HG02840 (cell line): ENCODE measurements around the gene TCERG1.

Source experiments
- ATAC-seq: cut with Tn5 transposase; IDR thresholded peaks from one replicate; pipeline ENCODE4 v1.9.1; 2021; ENCODE audit warnings: mild to moderate bottlenecking, moderate library complexity, moderate number of reproducible peaks; ENCODE audit not compliant: unreplicated experiment, low FRiP score

TCERG1 gene

GRCh38 chr5:146446861-146447733 lies at the start of gene TCERG1:
TCERG1 (plus strand) TSS chr5:146447333; CDS start chr5:146447350, 17 bp downstream.
- peak; percentile 97 for ATAC-seq

GRCh38 chr5:146398826-146399225 lies 48.3 kb upstream of the TCERG1 start:
- ATAC-seq = no peak

- ATAC-seq = no peak
These were observed 47.7 kb upstream of the TCERG1 start for GRCh38 chr5:146399481-146399880.

- ATAC-seq = no peak
These were observed 46.9 kb upstream of the TCERG1 start for GRCh38 chr5:146400201-146400600.

- ATAC-seq = no peak
These were observed 46.1 kb upstream of the TCERG1 start for GRCh38 chr5:146401021-146401420.

GRCh38 chr5:146402949-146403348 lies 44.2 kb upstream of the TCERG1 start:
- no peak for ATAC-seq

- no peak for ATAC-seq
These were observed 38.0 kb upstream of the TCERG1 start for GRCh38 chr5:146409054-146409671.

GRCh38 chr5:146410272-146410671 lies 36.9 kb upstream of the TCERG1 start:
- no peak for ATAC-seq

- no peak for ATAC-seq
These were observed 27.4 kb upstream of the TCERG1 start for GRCh38 chr5:146419696-146420095.

GRCh38 chr5:146425023-146425422 lies 22.1 kb upstream of the TCERG1 start:
- ATAC-seq = no peak

- no peak for ATAC-seq
These were observed 20.8 kb upstream of the TCERG1 start for GRCh38 chr5:146426305-146426704.

- ATAC-seq = peak; percentile 61
These were observed 20.1 kb upstream of the TCERG1 start for GRCh38 chr5:146426853-146427618.

- no peak for ATAC-seq
These were observed 19.5 kb upstream of the TCERG1 start for GRCh38 chr5:146427619-146427997.

- ATAC-seq = no peak
These were observed 18.5 kb upstream of the TCERG1 start for GRCh38 chr5:146428658-146429057.

GRCh38 chr5:146440353-146440752 lies 6.8 kb upstream of the TCERG1 start:
- no peak for ATAC-seq

GRCh38 chr5:146440870-146441495 lies 6.2 kb upstream of the TCERG1 start:
- no peak for ATAC-seq

- ATAC-seq = no peak
These were observed 5.2 kb upstream of the TCERG1 start for GRCh38 chr5:146441896-146442295.

- peak; percentile 24 for ATAC-seq
These were observed 724 bp downstream of the TCERG1 start for GRCh38 chr5:146447734-146448380.

GRCh38 chr5:146448783-146449519 lies 1.8 kb downstream of the TCERG1 start:
- no peak for ATAC-seq
